Measurements from ENCODE around the gene PPM1H.
A peak's percentile ranks its signal among the peaks of the same experiment; 100 is the strongest.

PPM1H gene

GRCh38 chr12:62792236-62792870, 142.6 kb downstream of the PPM1H start:
- DNase-seq (ENCODE audit: low spot score), result no peak
- Histone ChIP-seq H3K4ac (ENCODE audit: low read length) (no peak overlapping the region), H3K27me3 (ENCODE audit: control insufficient read depth in 3 of 3, insufficient read depth in 3 of 3, low read depth in 1 of 3, low read length in 3 of 3) (no peaks in the 10 kb centered on the region), H3K79me1 (ENCODE audit: low read depth, low read length) (no peaks in the 10 kb centered on the region), H3K9ac (ENCODE audit: low read depth, low read length, poor library complexity) (no peak overlapping the region), H4K8ac (ENCODE audit: low read depth, low read length) (no peak overlapping the region), H3K9me3 (replicated peaks in 1 of 2; ENCODE audit: control insufficient read depth in 2 of 2, insufficient read depth in 1 of 2, low read depth in 1 of 2, low read length in 2 of 2) (no peaks in the 10 kb centered on the region), H3K36me3 (replicated peaks in 1 of 2; ENCODE audit: control insufficient read depth in 2 of 2, insufficient read depth in 2 of 2, low read length in 2 of 2) (no peaks in the 10 kb centered on the region), H4K91ac (ENCODE audit: low read depth, low read length, poor library complexity) (no peak overlapping the region), H3K14ac (ENCODE audit: low read length) (no peak overlapping the region), H2BK5ac (ENCODE audit: low read length) (no peak overlapping the region), H2BK120ac (ENCODE audit: low read depth, low read length) (no peak overlapping the region), H2BK12ac (ENCODE audit: low read length) (no peak overlapping the region), H3K4me2 (ENCODE audit: insufficient read depth, low read length, poor library complexity, severe bottlenecking) (no peak overlapping the region), H3K27ac (replicated peaks; ENCODE audit: low read length) (no peak overlapping the region), H3K23ac (ENCODE audit: low read depth, low read length, poor library complexity) (no peak overlapping the region), H2BK15ac (ENCODE audit: low read length) (no peak overlapping the region), H3K18ac (ENCODE audit: low read length) (no peak overlapping the region), H3K4me1 (ENCODE audit: control insufficient read depth in 2 of 2, insufficient read depth in 1 of 2, low read depth in 1 of 2, low read length in 2 of 2) (peaks cover 6 to 11% of the 10 kb centered on the region in 2 donors), H2AK5ac (ENCODE audit: low read depth, low read length) (no peak overlapping the region), H2AFZ (ENCODE audit: low read length) (no peak overlapping the region), H3K4me3 (ENCODE audit: low read length in 2 of 2) (no peak overlapping the region)
- no CpG with 5 or more reads among the region's 5 CpGs for WGBS, 2 donors (ENCODE audit: extremely low coverage in 2 of 2, insufficient read length in 2 of 2, insufficient replicate concordance in 1 of 2)

- Histone ChIP-seq H2AK5ac (ENCODE audit: low read depth, low read length) (no peak overlapping the region), H3K9ac (ENCODE audit: low read depth, low read length, poor library complexity) (no peak overlapping the region), H2BK15ac (ENCODE audit: low read length) (peak overlapping the region; percentile 5), H2AFZ (ENCODE audit: low read length) (no peak overlapping the region), H3K14ac (ENCODE audit: low read length) (no peak overlapping the region), H3K9me3 (replicated peaks in 1 of 2; ENCODE audit: control insufficient read depth in 2 of 2, insufficient read depth in 1 of 2, low read depth in 1 of 2, low read length in 2 of 2) (no peaks in the 10 kb centered on the region), H4K8ac (ENCODE audit: low read depth, low read length) (no peak overlapping the region), H3K27ac (replicated peaks; ENCODE audit: low read length) (no peak overlapping the region), H3K4me2 (ENCODE audit: insufficient read depth, low read length, poor library complexity, severe bottlenecking) (no peak overlapping the region), H4K91ac (ENCODE audit: low read depth, low read length, poor library complexity) (no peak overlapping the region), H3K79me1 (ENCODE audit: low read depth, low read length) (no peaks in the 10 kb centered on the region), H3K27me3 (ENCODE audit: control insufficient read depth in 3 of 3, insufficient read depth in 3 of 3, low read depth in 1 of 3, low read length in 3 of 3) (no peaks in the 10 kb centered on the region), H3K4me1 (ENCODE audit: control insufficient read depth in 2 of 2, insufficient read depth in 1 of 2, low read depth in 1 of 2, low read length in 2 of 2) (peaks cover 11 to 20% of the 10 kb centered on the region in 2 donors), H3K23ac (ENCODE audit: low read depth, low read length, poor library complexity) (no peak overlapping the region), H2BK120ac (ENCODE audit: low read depth, low read length) (no peak overlapping the region), H3K4ac (ENCODE audit: low read length) (no peak overlapping the region), H3K36me3 (replicated peaks in 1 of 2; ENCODE audit: control insufficient read depth in 2 of 2, insufficient read depth in 2 of 2, low read length in 2 of 2) (no peaks in the 10 kb centered on the region), H2BK5ac (ENCODE audit: low read length) (no peak overlapping the region), H2BK12ac (ENCODE audit: low read length) (no peak overlapping the region), H3K4me3 (ENCODE audit: low read length in 2 of 2) (no peak overlapping the region), H3K18ac (ENCODE audit: low read length) (no peak overlapping the region)
- DNase-seq (ENCODE audit: low spot score), result no peak
- WGBS, 2 donors (ENCODE audit: extremely low coverage in 2 of 2, insufficient read length in 2 of 2, insufficient replicate concordance in 1 of 2), result no CpG with 5 or more reads among the region's 3 CpGs
Measured at GRCh38 chr12:62789851-62790250, 145.1 kb downstream of the PPM1H start.

- no peak overlapping the region for H2AK5ac ChIP-seq (ENCODE audit: low read depth, low read length)
- WGBS, 2 donors (ENCODE audit: extremely low coverage in 2 of 2, insufficient read length in 2 of 2, insufficient replicate concordance in 1 of 2), result no CpG with 5 or more reads among the region's 4 CpGs
- H3K18ac ChIP-seq (ENCODE audit: low read length), result no peak overlapping the region
- no peak overlapping the region for H3K27ac ChIP-seq (replicated peaks; ENCODE audit: low read length)
- H4K8ac ChIP-seq (ENCODE audit: low read depth, low read length), result no peak overlapping the region
- H3K4me1 ChIP-seq (ENCODE audit: control insufficient read depth in 2 of 2, insufficient read depth in 1 of 2, low read depth in 1 of 2, low read length in 2 of 2), result peaks cover 10 to 17% of the 10 kb centered on the region in 2 donors
- H3K14ac ChIP-seq (ENCODE audit: low read length), result no peak overlapping the region
- H3K9me3 ChIP-seq (replicated peaks in 1 of 2; ENCODE audit: control insufficient read depth in 2 of 2, insufficient read depth in 1 of 2, low read depth in 1 of 2, low read length in 2 of 2), result no peaks in the 10 kb centered on the region
- H2BK12ac ChIP-seq (ENCODE audit: low read length), result no peak overlapping the region
- no peaks in the 10 kb centered on the region for H3K36me3 ChIP-seq (replicated peaks in 1 of 2; ENCODE audit: control insufficient read depth in 2 of 2, insufficient read depth in 2 of 2, low read length in 2 of 2)
- no peak overlapping the region for H3K4me2 ChIP-seq (ENCODE audit: insufficient read depth, low read length, poor library complexity, severe bottlenecking)
- H3K23ac ChIP-seq (ENCODE audit: low read depth, low read length, poor library complexity), result no peak overlapping the region
- H3K9ac ChIP-seq (ENCODE audit: low read depth, low read length, poor library complexity), result no peak overlapping the region
- no peak overlapping the region for H2BK5ac ChIP-seq (ENCODE audit: low read length)
- H2AFZ ChIP-seq (ENCODE audit: low read length), result peak overlapping the region; percentile 42
- H2BK15ac ChIP-seq (ENCODE audit: low read length), result no peak overlapping the region
- H3K4ac ChIP-seq (ENCODE audit: low read length), result no peak overlapping the region
- H2BK120ac ChIP-seq (ENCODE audit: low read depth, low read length), result no peak overlapping the region
- H3K27me3 ChIP-seq (ENCODE audit: control insufficient read depth in 3 of 3, insufficient read depth in 3 of 3, low read depth in 1 of 3, low read length in 3 of 3), result no peaks in the 10 kb centered on the region
- DNase-seq (ENCODE audit: low spot score), result no peak
- no peaks in the 10 kb centered on the region for H3K79me1 ChIP-seq (ENCODE audit: low read depth, low read length)
- no peak overlapping the region for H4K91ac ChIP-seq (ENCODE audit: low read depth, low read length, poor library complexity)
- H3K4me3 ChIP-seq (ENCODE audit: low read length in 2 of 2), result no peak overlapping the region
Measured at GRCh38 chr12:62787611-62788010, 147.3 kb downstream of the PPM1H start.

- no peaks in the 10 kb centered on the region for H3K36me3 ChIP-seq (replicated peaks in 1 of 2; ENCODE audit: control insufficient read depth in 2 of 2, insufficient read depth in 2 of 2, low read length in 2 of 2)
- no peak overlapping the region for H3K4ac ChIP-seq (ENCODE audit: low read length)
- no peak overlapping the region for H3K4me3 ChIP-seq (ENCODE audit: low read length in 2 of 2)
- H2BK15ac ChIP-seq (ENCODE audit: low read length), result no peak overlapping the region
- no peak overlapping the region for H3K14ac ChIP-seq (ENCODE audit: low read length)
- H2BK12ac ChIP-seq (ENCODE audit: low read length), result no peak overlapping the region
- H3K23ac ChIP-seq (ENCODE audit: low read depth, low read length, poor library complexity), result no peak overlapping the region
- DNase-seq (ENCODE audit: low spot score), result no peak
- no peaks in the 10 kb centered on the region for H3K79me1 ChIP-seq (ENCODE audit: low read depth, low read length)
- no peak overlapping the region for H4K91ac ChIP-seq (ENCODE audit: low read depth, low read length, poor library complexity)
- no peak overlapping the region for H3K4me2 ChIP-seq (ENCODE audit: insufficient read depth, low read length, poor library complexity, severe bottlenecking)
- WGBS, 2 donors (ENCODE audit: extremely low coverage in 2 of 2, insufficient read length in 2 of 2, insufficient replicate concordance in 1 of 2), result no CpG with 5 or more reads among the region's 6 CpGs
- no peak overlapping the region for H4K8ac ChIP-seq (ENCODE audit: low read depth, low read length)
- H3K9ac ChIP-seq (ENCODE audit: low read depth, low read length, poor library complexity), result no peak overlapping the region
- H2BK5ac ChIP-seq (ENCODE audit: low read length), result no peak overlapping the region
- no peak overlapping the region for H3K18ac ChIP-seq (ENCODE audit: low read length)
- H3K4me1 ChIP-seq (ENCODE audit: control insufficient read depth in 2 of 2, insufficient read depth in 1 of 2, low read depth in 1 of 2, low read length in 2 of 2), result peaks cover 8 to 17% of the 10 kb centered on the region in 2 donors
- H2BK120ac ChIP-seq (ENCODE audit: low read depth, low read length), result no peak overlapping the region
- no peak overlapping the region for H2AK5ac ChIP-seq (ENCODE audit: low read depth, low read length)
- H3K27ac ChIP-seq (replicated peaks; ENCODE audit: low read length), result no peak overlapping the region
- peak overlapping the region; percentile 23 for H2AFZ ChIP-seq (ENCODE audit: low read length)
- H3K27me3 ChIP-seq (ENCODE audit: control insufficient read depth in 3 of 3, insufficient read depth in 3 of 3, low read depth in 1 of 3, low read length in 3 of 3), result no peaks in the 10 kb centered on the region
- no peaks in the 10 kb centered on the region for H3K9me3 ChIP-seq (replicated peaks in 1 of 2; ENCODE audit: control insufficient read depth in 2 of 2, insufficient read depth in 1 of 2, low read depth in 1 of 2, low read length in 2 of 2)
Measured at GRCh38 chr12:62787023-62787422, 147.9 kb downstream of the PPM1H start.

All from neuronal stem cell (in vitro differentiated cells).